ENCODE results near the gene MYO18B. TPM values are rescaled to one million over a fixed set of nuclear protein-coding genes. Genes with fewer than 3 reads are reported as not detected.

MYO18B gene, protein sequence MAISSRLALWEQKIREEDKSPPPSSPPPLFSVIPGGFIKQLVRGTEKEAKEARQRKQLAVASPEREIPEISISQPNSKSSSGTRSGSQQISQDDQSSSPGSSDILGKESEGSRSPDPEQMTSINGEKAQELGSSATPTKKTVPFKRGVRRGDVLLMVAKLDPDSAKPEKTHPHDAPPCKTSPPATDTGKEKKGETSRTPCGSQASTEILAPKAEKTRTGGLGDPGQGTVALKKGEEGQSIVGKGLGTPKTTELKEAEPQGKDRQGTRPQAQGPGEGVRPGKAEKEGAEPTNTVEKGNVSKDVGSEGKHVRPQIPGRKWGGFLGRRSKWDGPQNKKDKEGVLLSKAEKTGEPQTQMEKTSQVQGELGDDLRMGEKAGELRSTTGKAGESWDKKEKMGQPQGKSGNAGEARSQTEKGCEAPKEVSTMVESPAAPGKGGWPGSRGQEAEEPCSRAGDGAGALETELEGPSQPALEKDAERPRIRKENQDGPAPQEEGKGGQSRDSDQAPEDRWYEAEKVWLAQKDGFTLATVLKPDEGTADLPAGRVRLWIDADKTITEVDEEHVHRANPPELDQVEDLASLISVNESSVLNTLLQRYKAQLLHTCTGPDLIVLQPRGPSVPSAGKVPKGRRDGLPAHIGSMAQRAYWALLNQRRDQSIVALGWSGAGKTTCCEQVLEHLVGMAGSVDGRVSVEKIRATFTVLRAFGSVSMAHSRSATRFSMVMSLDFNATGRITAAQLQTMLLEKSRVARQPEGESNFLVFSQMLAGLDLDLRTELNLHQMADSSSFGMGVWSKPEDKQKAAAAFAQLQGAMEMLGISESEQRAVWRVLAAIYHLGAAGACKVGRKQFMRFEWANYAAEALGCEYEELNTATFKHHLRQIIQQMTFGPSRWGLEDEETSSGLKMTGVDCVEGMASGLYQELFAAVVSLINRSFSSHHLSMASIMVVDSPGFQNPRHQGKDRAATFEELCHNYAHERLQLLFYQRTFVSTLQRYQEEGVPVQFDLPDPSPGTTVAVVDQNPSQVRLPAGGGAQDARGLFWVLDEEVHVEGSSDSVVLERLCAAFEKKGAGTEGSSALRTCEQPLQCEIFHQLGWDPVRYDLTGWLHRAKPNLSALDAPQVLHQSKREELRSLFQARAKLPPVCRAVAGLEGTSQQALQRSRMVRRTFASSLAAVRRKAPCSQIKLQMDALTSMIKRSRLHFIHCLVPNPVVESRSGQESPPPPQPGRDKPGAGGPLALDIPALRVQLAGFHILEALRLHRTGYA (N-terminal part only)
- total RNA-seq: 4.1 and 17.6 TPM in 2 replicates

DNA sequence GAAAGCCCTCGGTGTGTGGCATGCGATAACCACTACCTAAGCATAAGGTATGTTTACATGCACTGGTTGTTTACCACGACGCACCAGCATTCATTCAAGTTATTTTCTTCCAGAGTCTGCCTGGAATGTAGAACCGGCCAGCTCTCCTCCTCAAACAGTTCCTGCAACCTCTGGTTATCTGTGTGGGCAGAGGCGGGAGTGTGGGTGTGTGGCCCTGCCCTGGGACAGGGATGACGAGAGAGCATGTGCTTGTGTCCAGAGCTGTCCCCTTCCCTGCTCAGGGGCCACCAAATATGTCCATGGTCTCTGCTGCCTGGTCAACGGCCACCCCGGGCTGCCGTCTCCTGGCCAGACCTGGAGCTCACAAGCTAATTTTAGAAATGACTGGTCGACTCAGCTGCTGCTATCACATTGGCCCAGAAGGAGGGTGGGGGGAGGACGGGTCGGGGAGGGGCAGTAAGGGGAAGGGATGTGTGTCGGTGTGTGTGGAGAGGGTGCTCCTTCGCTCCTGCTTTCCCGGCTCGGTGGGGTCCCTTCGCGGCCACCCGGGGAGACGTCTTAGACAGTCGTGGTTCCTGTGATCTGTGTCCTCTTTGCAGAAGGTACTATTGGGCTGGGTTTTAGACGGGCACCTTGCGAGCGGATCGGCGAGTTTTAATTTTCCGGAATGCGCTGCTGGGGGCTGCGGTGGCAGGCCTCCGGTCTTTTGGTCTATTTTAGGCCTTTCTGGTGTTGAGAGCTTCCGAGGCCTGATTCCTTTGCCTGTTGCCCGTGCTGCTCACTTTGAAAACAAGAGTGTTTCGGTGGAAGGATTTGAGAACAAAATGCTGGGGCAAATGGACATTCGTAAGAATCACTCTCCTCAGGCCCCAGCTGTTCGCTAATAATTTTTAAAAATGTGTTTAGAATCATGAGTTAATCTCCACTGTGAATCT is at the start of gene MYO18B:
Gene MYO18B (plus strand): TSS at position 497 of the 935 bp plus-strand sequence. CDS start 18,905 bp downstream, outside the sequence.

Other genes starting within 250 kb of the MYO18B start
- gene GRK3, start 177.5 kb upstream of the MYO18B start, total RNA-seq: 1.2 and 2.3 TPM in 2 replicates

All from smooth muscle cell of the pulmonary artery (primary cell).